Panc1 (cell line): ENCODE measurements around the gene CDK4.

Experiments used
- CTCF ChIP-seq: fragments of 450-650 bp; IDR thresholded peaks from 2 replicates; pipeline ENCODE4 v1.5.1; 2017; ENCODE audit warnings: mild to moderate bottlenecking
- POLR2AphosphoS5 ChIP-seq: IDR thresholded peaks from 2 replicates; pipeline ENCODE4 v1.6.1; 2012; ENCODE audit warnings: mild to moderate bottlenecking, low read depth, low read length, moderate library complexity
- REST ChIP-seq, 2 experiments: IDR thresholded peaks; 2 replicates each; pipeline ENCODE4 v1.6.1; 2011 to 2012; ENCODE audit warnings: low read depth in 2 of 2, control low read depth in 1 of 2, low read length in 1 of 2, mild to moderate bottlenecking in 1 of 2, moderate library complexity in 1 of 2; ENCODE audit not compliant: insufficient read depth in 1 of 2
- SIN3A ChIP-seq: IDR thresholded peaks from 2 replicates; pipeline ENCODE4 v1.6.1; 2012; ENCODE audit warnings: low read depth, mild to moderate bottlenecking, low read length, moderate library complexity, borderline replicate concordance; ENCODE audit not compliant: insufficient read depth
- TCF7L2 ChIP-seq: IDR thresholded peaks from 2 replicates; pipeline ENCODE4 v1.6.1; 2011; ENCODE audit warnings: mild to moderate bottlenecking, low read depth, low read length, inconsistent platforms

- TF ChIP-seq POLR2AphosphoS5 = no peak
- TF ChIP-seq CTCF = no peak
- no peak for TF ChIP-seq SIN3A
- no peak for TF ChIP-seq TCF7L2
- no peak for TF ChIP-seq REST (IDR thresholded peaks at IDR 0.05; ENCODE audit: insufficient read depth in 1 of 2, low read depth in 2 of 2, low read length in 1 of 2)
These were observed 29.1 kb upstream of the CDK4 start for GRCh38 chr12:57781244-57781643.
